H9 (cell line): ENCODE data around the gene GATC. TPM values are rescaled to one million over a fixed set of nuclear protein-coding genes. Genes with fewer than 3 reads are reported as not detected.
A peak's percentile ranks its signal among the peaks of the same experiment; 100 is the strongest.

Experiments
- DNase-seq: peaks from one replicate; pipeline ENCODE4 v3.0.0-alpha.2; 2017
- H2AFZ ChIP-seq: one replicate; pipeline ENCODE4 v1.6.1; 2013; ENCODE audit warnings: mild to moderate bottlenecking, low read length, control low read depth, moderate library complexity
- H2AK5ac ChIP-seq: 2 replicates; pipeline ENCODE4 v1.6.1; 2013; ENCODE audit warnings: low read length, control low read depth, mixed read lengths; ENCODE audit not compliant: insufficient read length
- H2BK120ac ChIP-seq: one replicate; pipeline ENCODE4 v1.6.1; 2013; ENCODE audit warnings: low read depth, mild to moderate bottlenecking, low read length, control low read depth, inconsistent platforms; ENCODE audit not compliant: poor library complexity, severe bottlenecking
- H2BK12ac ChIP-seq: 2 replicates; pipeline ENCODE4 v1.6.1; 2013; ENCODE audit warnings: low read length, control low read depth, mixed read lengths, low read depth; ENCODE audit not compliant: insufficient read length
- H2BK15ac ChIP-seq: 2 replicates; pipeline ENCODE4 v1.6.1; 2013; ENCODE audit warnings: low read depth, low read length, control low read depth
- H2BK20ac ChIP-seq: one replicate; pipeline ENCODE4 v1.6.1; 2013; ENCODE audit warnings: low read depth, mild to moderate bottlenecking, low read length, control low read depth, inconsistent platforms; ENCODE audit not compliant: poor library complexity, severe bottlenecking
- H2BK5ac ChIP-seq: 2 replicates; pipeline ENCODE4 v1.6.1; 2013; ENCODE audit warnings: low read length, control low read depth, mixed read lengths; ENCODE audit not compliant: insufficient read length
- H3K14ac ChIP-seq: 2 replicates; pipeline ENCODE4 v1.6.1; 2013; ENCODE audit warnings: low read length, control low read depth; ENCODE audit not compliant: insufficient read depth
- H3K18ac ChIP-seq: 2 replicates; pipeline ENCODE4 v1.6.1; 2013; ENCODE audit warnings: low read depth, mild to moderate bottlenecking, mixed read lengths, low read length, control low read depth; ENCODE audit not compliant: insufficient read length
- H3K23ac ChIP-seq: 2 replicates; pipeline ENCODE4 v1.6.1; 2013; ENCODE audit warnings: low read length, control low read depth, mixed read lengths, low read depth; ENCODE audit not compliant: insufficient read length
- H3K23me2 ChIP-seq: 2 replicates; pipeline ENCODE4 v1.6.1; 2013; ENCODE audit warnings: low read depth, mild to moderate bottlenecking, mixed read lengths, low read length, control low read depth; ENCODE audit not compliant: insufficient read length, poor library complexity, severe bottlenecking
- H3K27ac ChIP-seq: 2 replicates; pipeline ENCODE4 v1.5.1; 2013; ENCODE audit warnings: low read length, control low read depth, mixed read lengths, low read depth; ENCODE audit not compliant: insufficient read length
- H3K27me3 ChIP-seq: 2 replicates; pipeline ENCODE4 v1.6.1; 2013; ENCODE audit warnings: low read length, control low read depth, inconsistent platforms; ENCODE audit not compliant: insufficient read depth
- H3K4ac ChIP-seq: 2 replicates; pipeline ENCODE4 v1.6.1; 2013; ENCODE audit warnings: low read depth, mild to moderate bottlenecking, control low read depth, inconsistent platforms, low read length, moderate library complexity
- H3K4me1 ChIP-seq: 2 replicates; pipeline ENCODE4 v1.6.1; 2013; ENCODE audit warnings: low read length, control low read depth, inconsistent platforms; ENCODE audit not compliant: insufficient read depth
- H3K4me2 ChIP-seq: 2 replicates; pipeline ENCODE4 v1.6.1; 2013; ENCODE audit warnings: low read length, control low read depth, mixed read lengths; ENCODE audit not compliant: insufficient read length, insufficient read depth
- H3K56ac ChIP-seq: 2 replicates; pipeline ENCODE4 v1.6.1; 2013; ENCODE audit warnings: low read depth, mild to moderate bottlenecking, mixed read lengths, low read length, control low read depth; ENCODE audit not compliant: insufficient read length
- H3K79me1 ChIP-seq: 2 replicates; pipeline ENCODE4 v1.6.1; 2013; ENCODE audit warnings: low read depth, mild to moderate bottlenecking, moderate library complexity, low read length, control low read depth, inconsistent platforms; ENCODE audit not compliant: insufficient read depth, poor library complexity, severe bottlenecking
- H3K79me2 ChIP-seq: 2 replicates; pipeline ENCODE4 v1.6.1; 2013; ENCODE audit warnings: low read length, control low read depth, inconsistent platforms; ENCODE audit not compliant: insufficient read depth
- H3K9ac ChIP-seq: 2 replicates; pipeline ENCODE4 v1.6.1; 2013; ENCODE audit warnings: low read length, control low read depth, mixed read lengths; ENCODE audit not compliant: insufficient read length; ENCODE audit errors: extremely low read depth
- H3K9me3 ChIP-seq: one replicate; pipeline ENCODE4 v1.6.1; 2013; ENCODE audit warnings: low read depth, low read length, inconsistent platforms; ENCODE audit not compliant: control insufficient read depth
- H3T11ph ChIP-seq: one replicate; pipeline ENCODE4 v1.6.1; 2013; ENCODE audit warnings: mild to moderate bottlenecking, low read length, control low read depth, inconsistent platforms
- H4K20me1 ChIP-seq: one replicate; pipeline ENCODE4 v1.6.1; 2013; ENCODE audit not compliant: control insufficient read depth, insufficient read length, insufficient read depth
- H4K5ac ChIP-seq: 2 replicates; pipeline ENCODE4 v1.6.1; 2013; ENCODE audit warnings: low read depth, mild to moderate bottlenecking, mixed read lengths, low read length, control low read depth; ENCODE audit not compliant: insufficient read length
- H4K8ac ChIP-seq: replicated peaks from 2 replicates; pipeline ENCODE4 v1.6.1; 2013; ENCODE audit warnings: low read length, control low read depth, mixed read lengths, low read depth; ENCODE audit not compliant: insufficient read length
- H4K91ac ChIP-seq: 2 replicates; pipeline ENCODE4 v1.6.1; 2013; ENCODE audit warnings: low read depth, mild to moderate bottlenecking, moderate library complexity, mixed read lengths, low read length, control low read depth; ENCODE audit not compliant: insufficient read length
- H3K27ac Mint-ChIP-seq, 3 experiments: 2 replicates in 2 of 3; 3 replicates in 1 of 3; pipeline ENCODE4 v1.8.0; 2020 to 2021; ENCODE audit warnings: mixed read lengths in 3 of 3, mild to moderate bottlenecking in 1 of 3, moderate library complexity in 1 of 3
- H3K27me3 Mint-ChIP-seq: 2 replicates; pipeline ENCODE4 v1.8.0; 2021; ENCODE audit warnings: low read depth, mild to moderate bottlenecking, moderate library complexity, mixed read lengths
- H3K36me3 Mint-ChIP-seq, 3 experiments: 2 replicates in 2 of 3; 3 replicates in 1 of 3; pipeline ENCODE4 v1.8.0; 2020 to 2021; ENCODE audit warnings: low read depth in 3 of 3, mixed read lengths in 3 of 3; ENCODE audit not compliant: insufficient read depth in 1 of 3
- H3K4me1 Mint-ChIP-seq, 2 experiments: 2 replicates each; pipeline ENCODE4 v1.8.0; 2020; ENCODE audit warnings: mixed read lengths in 2 of 2
- H3K4me3 Mint-ChIP-seq, 2 experiments: 2 replicates in 1 of 2; 3 replicates in 1 of 2; pipeline ENCODE4 v1.8.0; 2020 to 2021; ENCODE audit warnings: mild to moderate bottlenecking in 2 of 2, mixed read lengths in 2 of 2, moderate library complexity in 1 of 2
- H3K9me3 Mint-ChIP-seq, 2 experiments: 2 replicates in 1 of 2; 3 replicates in 1 of 2; pipeline ENCODE4 v1.8.0; 2020; ENCODE audit warnings: mild to moderate bottlenecking in 2 of 2, mixed read lengths in 2 of 2, moderate library complexity in 1 of 2
- CTCF ChIP-seq: fragments of 200-600 bp; sonication (generic); conservative IDR thresholded peaks from 3 replicates; pipeline ENCODE4 v1.8.0; 2021; ENCODE audit warnings: antibody characterized with exemption, mild to moderate bottlenecking
- WGBS: extraction: QIAGEN DNeasy Blood & Tissue Kit; methylation state at CpG from one replicate; pipeline ENCODE4 v1.1.7; 2013; ENCODE audit warnings: missing lambda C conversion rate, low lambda C conversion rate, mixed read lengths; ENCODE audit not compliant: insufficient read length; ENCODE audit errors: extremely low coverage; 5-methylcytosine and 5-hydroxymethylcytosine counted together
- total RNA-seq: library from RNA; stranded (reverse); gene quantifications from 2 replicates; pipeline ENCODE4 v1.2.1, GENCODE V29; 2021

GATC gene
- total RNA-seq, 1 experiment from 2014 or later, result 25.9 TPM

- Histone ChIP-seq H3K27me3 (no peaks in the 10 kb centered on the region), H3K14ac (no peak overlapping the region), H2BK5ac (no peak overlapping the region), H3K4ac (no peak overlapping the region), H2AFZ (no peak overlapping the region), H3K23me2 (no peaks in the 10 kb centered on the region), H2AK5ac (no peak overlapping the region), H3K18ac (no peak overlapping the region), H4K91ac (no peak overlapping the region), H2BK120ac (no peak overlapping the region), H3K4me2 (peak overlapping the region; percentile 0), H4K20me1 (no peaks in the 10 kb centered on the region), H2BK12ac (no peak overlapping the region), H4K8ac (no peak overlapping the region), H3K9me3 (no peaks in the 10 kb centered on the region), H3K27ac (no peak overlapping the region), H2BK15ac (no peak overlapping the region), H3K79me1 (no peaks in the 10 kb centered on the region), H2BK20ac (no peak overlapping the region), H3K56ac (no peak overlapping the region), H3K9ac (no peak overlapping the region), H4K5ac (no peak overlapping the region), H3K23ac (no peak overlapping the region), H3T11ph (no peak overlapping the region), H3K79me2 (no peaks in the 10 kb centered on the region), H3K4me1 (peaks cover 4% of the 10 kb centered on the region; the same call in 1 of the 2 replicates)
- Mint-ChIP-seq H3K4me1 (peaks cover 13 to 14% of the 10 kb centered on the region in 2 experiments), H3K9me3 (no peaks in the 10 kb centered on the region), H3K36me3 (peaks cover 18 to 54% (median 48%) of the 10 kb centered on the region in 3 experiments; a peak in 6 of 7 replicates), H3K4me3 (peak overlapping the region in 1 of 2 experiments; percentile 48; a peak in 2 of 5 replicates), H3K27ac (peak overlapping the region; percentile 73 to 87 (median 74); a peak in 5 of 7 replicates), H3K27me3 (no peaks in the 10 kb centered on the region)
- no CpG with 5 or more reads among the region's 4 CpGs for WGBS
- no peak for TF ChIP-seq CTCF
- no peak for DNase-seq
These were observed 58.3 kb downstream of the GATC start for GRCh38 chr12:120504587-120504986.
